Daoy (cell line): Measurements from ENCODE around the gene ACHE. TPM values are rescaled to one million over a fixed set of nuclear protein-coding genes. Genes with fewer than 3 reads are reported as not detected.
"Not testable (repeated sequence)": the region's sequence is repeated elsewhere in the genome, so short reads cannot be mapped to it uniquely, and the experiment has no call there.

Experiments used
- DNase-seq: peaks from one replicate; pipeline ENCODE4 v3.0.0-alpha.2; 2015; ENCODE audit warnings: low read depth
- total RNA-seq: library from RNA; depleted of rRNA; stranded (reverse); fragments of >200 nt; shearing (Covaris generic); gene quantifications from 2 replicates; pipeline ENCODE4 v1.2.3, GENCODE V29; 2014; rRNA removed

ACHE gene
- 0.46 TPM in 1 of 2 replicates, not detected in the other for total RNA-seq

DNA sequence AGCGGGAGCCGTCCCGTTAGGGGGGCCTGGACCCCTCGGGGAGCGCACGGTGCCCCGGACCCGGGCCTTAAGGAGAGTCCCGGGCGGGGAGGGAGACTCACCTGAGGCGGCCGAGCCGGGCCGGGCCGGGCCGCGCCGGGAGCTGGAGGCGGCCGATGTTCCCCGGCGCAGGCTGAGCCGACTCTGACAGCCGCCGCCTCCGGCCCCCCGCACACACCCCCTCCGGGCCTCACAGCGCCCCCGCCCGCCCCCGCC, at the start of gene ACHE:
ACHE (minus strand) TSS at position 188 of the 255 bp plus-strand sequence. CDS start 1,656 bp downstream, outside the sequence.
- DNase-seq = no peak

- no peak for DNase-seq
These were observed 48.5 kb upstream of the ACHE start for GRCh38 chr7:100944138-100944537.

DNA sequence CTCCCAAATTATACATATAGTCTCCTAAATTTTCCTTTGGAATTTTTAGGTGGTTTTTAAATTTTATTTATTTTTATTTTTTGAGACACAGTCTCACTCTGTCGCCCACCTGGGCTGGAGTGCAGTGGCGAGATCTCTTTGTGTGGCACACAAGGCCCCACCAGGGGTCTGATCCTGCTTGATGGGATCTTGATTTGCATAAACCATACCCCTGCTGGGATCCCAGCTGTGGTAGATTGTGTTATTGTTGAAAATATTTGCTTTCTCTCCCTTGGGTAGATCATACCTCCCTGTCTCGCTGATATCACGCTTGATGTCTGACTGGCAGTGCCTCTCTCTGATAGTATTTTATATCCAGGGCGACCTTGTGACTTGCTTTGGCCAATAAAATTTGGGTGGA, 48.0 kb upstream of the ACHE start:
- DNase-seq = no peak

DNA sequence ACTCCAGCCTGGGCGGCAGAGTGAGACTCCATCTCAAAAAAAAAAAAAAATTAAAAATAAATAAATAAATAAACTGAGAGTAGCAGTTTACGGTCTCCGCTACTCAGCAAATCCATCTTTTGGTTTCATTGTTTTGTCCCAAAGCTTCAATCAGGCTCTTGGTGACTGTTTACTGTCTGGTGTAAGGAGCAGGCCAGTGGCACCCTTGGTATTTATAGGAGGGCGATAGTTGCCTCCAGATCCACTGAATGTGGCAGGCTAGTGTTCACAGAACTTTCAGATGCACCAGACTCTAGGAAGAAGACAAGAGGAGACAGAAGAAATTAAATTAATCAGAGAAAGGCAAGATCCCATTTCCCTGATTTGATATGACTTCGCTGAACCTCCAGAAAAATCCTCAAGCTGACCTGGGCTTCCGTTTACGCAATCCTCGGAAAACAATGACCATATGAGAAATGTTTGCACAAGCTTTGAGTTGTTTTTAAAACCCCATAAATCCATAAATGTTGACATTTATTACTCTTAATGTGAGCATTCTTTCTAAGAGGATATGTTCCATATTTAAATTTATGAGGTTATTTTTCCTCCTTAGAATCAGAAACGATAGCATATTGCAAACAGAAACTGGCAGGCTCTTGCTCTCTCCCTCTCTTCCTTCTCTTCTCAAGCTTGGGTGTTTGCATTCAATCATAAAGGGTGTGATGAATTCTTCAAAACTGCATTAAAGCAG, 46.5 kb upstream of the ACHE start:
- no peak for DNase-seq

DNA sequence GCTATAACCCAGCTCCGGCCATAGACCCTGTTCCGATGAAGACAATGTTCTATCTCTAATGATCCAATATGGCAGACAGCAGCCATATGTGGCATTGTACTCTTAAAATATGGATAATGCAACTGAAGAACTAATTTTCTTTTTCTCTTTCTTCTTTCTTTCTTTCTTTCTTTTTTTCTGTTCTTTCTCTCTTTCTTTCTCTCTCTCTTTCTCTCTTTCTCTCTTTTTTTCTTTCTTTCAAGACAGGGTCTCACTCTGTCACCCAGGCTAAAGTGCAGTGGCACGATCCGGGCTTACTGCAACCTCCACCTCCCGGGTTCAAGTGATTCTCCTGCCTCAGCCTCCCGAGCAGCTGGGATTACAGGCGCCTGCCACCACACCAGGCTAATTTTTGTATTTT, 40.5 kb upstream of the ACHE start:
- not testable (repeated sequence) for DNase-seq

- DNase-seq = not testable (repeated sequence)
These were observed 39.7 kb upstream of the ACHE start for GRCh38 chr7:100935381-100935780.

DNA sequence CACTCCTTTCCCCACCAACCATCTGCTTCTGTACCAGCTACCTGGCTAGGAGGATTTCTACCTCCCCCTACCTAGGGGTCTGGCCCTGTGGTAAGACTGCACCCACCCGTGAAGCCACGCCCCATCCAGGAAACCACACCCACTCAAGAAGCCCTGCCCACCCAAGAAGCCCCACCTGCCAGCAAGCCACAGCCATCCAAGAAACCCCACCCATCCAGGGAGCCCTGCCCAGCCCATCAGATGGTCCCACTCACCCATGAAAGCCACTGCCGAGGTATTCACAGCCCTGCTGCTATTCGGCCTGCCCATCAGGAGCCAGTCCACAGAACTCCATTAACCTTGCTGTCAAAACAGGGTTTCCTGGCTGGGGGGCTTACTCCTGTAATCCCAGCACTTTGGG, 38.0 kb upstream of the ACHE start:
- DNase-seq = no peak

- DNase-seq = no peak
These were observed 34.1 kb upstream of the ACHE start for GRCh38 chr7:100929808-100930174.

DNA sequence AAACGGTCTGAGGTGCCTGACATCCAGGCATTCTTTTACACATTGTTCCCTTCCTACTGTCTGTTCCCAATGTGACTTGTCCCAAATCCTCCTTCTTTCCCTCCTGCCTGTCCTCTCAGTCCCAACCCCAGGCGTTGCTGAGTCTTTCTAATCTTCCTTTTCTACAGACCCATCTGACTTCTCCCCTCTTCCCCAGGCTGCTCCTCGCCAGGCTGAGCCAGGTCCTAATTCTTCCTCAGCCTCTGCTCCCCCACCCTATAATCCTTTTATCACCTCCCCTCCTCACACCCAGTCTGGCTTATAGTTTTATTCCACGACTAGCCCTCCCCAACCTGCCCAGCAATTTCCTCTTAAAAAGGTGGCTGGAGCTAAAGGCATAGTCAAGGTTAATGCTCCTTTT, 27.9 kb upstream of the ACHE start:
- not testable (repeated sequence) for DNase-seq

DNA sequence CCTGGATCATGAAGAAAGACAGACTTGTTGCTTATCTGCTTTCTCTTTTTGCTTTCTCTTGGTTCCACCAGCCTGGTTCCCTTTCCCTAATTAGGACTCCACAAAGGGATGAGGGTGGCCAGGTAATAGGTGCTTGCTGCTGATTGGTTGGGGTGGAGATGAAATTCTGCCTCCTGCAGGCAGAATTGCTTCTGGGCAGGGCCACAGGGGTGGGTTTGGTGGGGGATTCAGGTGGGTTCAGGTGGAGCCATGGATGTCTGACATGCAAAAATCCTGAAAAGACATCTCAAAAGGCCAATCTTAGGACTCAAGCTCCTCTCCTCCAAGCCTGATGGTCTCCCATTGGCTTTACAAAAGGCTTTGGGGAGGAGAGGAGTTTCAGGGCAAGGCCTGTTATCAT, 25.4 kb upstream of the ACHE start:
- DNase-seq = no peak

- not testable (repeated sequence) for DNase-seq
These were observed 24.2 kb upstream of the ACHE start for GRCh38 chr7:100919779-100920437.

DNA sequence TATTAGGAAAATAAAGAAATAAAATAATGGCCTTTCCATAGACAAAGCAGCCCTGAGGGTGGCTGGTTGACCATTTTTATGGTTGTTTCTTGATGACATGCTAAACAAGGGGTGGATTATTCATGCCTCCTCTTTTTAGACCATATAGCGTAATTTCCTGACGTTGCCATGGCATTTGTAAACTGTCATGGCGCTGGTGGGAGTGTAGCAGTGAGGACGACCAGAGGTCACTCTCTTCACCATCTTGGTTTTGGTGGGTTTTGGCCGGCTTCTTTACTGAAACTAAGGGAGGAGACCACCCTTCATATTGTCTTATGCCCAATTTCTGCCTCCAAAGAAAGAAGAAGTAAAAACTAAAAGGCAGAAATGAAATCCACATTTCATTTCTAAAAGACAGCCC, 23.6 kb upstream of the ACHE start:
- DNase-seq = not testable (repeated sequence)

GRCh38 chr7:100914879-100915447, 19.3 kb upstream of the ACHE start:
- peak; percentile 80 for DNase-seq

DNA sequence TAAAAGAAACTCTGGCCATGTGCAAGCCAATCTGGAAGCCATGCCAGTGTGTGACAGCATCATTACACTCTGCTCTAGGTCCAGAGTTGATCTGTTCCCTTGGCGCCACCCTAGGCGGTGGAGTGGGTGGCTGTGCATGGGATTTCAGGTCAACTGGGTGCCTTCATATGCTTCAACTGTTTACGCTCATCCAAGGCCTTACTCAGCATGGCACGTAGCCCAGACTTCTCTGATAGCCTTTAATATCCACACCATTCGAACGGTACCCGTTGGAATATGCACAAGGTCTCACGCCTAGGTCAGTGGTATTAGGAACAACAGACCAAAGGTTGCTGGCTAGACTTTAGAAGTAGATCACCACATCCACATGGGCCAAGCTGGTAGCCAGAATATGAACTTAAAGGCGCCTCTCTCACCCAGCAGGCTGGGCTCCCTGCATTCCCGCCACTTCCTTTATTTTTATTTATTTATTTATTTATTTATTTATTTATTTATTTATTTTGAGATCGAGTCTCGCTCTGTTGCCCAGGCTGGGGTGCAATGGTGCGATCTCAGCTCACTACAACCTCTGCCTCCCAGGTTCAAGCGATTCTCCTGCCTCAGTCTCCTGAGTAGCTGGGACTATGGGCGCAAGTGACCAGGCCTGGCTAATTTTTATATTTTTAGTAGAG, 18.7 kb upstream of the ACHE start:
- DNase-seq = no peak

DNA sequence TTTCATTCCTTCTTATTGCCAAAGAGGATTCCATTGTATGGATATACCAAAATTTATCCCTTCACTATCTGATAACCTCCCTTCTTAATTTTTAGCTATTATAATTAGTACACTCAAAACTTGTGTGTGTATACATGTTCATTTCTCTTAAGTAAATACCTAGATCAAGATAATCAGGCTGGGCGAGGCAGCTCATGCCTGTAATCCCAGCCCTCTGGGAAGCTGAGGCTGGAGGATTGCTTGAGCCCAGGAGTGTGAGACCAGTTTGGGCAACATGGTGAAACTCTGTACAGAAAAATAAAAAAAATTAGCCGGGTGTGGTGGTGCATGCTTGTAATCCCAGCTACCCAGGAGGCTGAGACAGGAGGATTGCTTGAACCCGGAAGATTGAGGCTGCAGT, 15.8 kb upstream of the ACHE start:
- DNase-seq = no peak

DNA sequence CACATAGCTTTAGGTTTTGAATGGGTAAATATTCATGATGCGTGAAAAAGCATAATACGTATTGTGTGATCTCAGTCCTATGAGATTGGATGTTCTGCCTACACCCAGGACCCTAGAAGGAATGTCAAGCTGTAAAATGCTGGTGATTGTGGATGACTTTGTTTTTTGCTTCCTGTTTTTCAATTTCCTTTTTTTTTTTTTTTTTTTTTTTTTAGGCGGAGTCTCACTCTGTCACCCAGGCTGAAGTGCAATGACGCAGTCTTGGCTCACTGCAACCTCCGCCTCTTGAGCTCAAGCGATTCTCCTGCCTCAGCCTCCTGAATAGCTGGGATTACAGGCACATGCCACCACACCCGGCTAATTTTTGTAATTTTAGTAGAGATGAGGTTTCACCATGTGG, 14.8 kb upstream of the ACHE start:
- not testable (repeated sequence) for DNase-seq

DNA sequence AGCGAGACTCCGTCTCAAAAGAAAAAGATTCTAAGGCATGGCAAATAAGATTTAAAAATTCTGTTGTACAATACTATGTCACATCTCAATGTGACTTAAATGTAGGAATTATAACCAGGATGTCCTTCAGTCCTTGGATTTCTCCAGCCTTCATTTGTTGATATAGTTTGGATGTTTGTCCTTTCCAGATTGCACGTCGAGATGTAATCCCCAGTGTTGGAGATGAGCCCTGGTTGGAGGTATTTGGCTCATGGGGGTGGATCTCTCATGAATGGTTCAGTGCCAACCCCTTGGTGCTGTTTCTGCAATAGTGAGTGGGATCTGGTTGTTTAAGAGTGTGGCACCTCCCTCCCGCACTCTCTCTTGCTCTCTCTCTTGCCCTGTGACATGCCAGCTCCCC, 12.8 kb upstream of the ACHE start:
- DNase-seq = no peak

DNA sequence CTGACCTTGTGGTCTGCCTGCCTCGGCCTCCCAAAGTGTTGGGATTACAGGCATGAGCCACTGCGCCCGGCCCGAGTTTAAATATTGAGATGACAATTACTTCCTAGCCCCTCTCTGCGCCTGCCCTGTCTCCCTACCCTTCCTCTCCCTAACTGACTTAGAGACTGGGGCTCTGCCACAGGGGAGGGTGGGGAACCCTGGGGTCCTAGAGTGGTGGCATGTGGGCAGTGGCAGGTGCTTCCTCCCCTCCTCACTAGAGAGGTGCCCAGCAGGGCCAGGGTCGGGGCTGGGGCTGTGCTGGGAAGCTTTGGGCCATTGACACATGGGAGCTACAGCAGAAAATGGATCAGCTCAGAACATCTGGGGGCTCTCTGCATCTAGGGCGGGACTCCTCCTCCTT, 7.0 kb upstream of the ACHE start:
- DNase-seq = no peak

GRCh38 chr7:100901921-100902332, 6.2 kb upstream of the ACHE start:
- DNase-seq = no peak

DNA sequence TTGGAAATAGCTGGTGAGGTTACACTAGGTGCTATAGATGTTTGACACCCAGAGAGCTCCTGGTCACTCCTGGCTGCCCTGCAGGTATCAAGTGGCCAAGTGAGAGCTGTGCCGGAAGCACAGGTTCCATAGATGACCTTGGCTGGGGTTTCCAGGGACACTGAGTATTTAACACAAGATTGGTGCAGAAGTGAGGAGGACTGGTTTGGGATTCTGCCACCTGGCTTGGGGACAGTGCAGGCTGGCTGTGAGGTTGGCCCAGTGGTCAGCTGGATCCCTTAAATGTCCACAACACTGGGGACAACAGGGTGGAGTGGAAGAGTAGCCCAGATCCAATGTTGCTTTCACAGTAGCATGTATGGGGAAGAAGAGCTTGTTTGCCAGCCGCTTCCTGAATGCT, 5.3 kb upstream of the ACHE start:
- no peak for DNase-seq

- DNase-seq = no peak
These were observed 3.7 kb upstream of the ACHE start for GRCh38 chr7:100899432-100899831.

GRCh38 chr7:100897772-100898454, 2.2 kb upstream of the ACHE start:
- no peak for DNase-seq
